ENCODE results near the gene CRHR2.

The CRHR2 gene

DNA sequence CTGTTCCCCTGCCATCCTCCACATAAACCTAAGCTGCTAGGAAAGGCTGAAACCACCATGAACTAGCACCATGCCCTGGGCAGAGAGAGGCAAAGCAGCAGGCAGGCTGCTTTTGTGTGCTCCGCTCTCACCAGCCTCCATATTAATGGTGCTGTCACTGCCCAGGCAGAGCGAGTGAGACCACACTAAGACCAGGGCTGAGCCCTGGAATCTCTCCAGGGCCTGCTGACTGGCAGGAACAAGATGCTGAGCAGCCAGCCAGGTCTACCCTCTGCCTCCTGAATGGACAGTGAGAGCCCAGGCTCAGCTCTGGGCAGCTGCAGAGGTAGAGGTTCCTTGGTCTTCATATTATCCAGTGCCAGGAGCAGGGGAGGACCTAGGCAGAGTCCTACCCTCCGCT lies 1.6 kb upstream of the CRHR2 start:
- 97% methylated on average over 3 of the region's 3 CpGs for WGBS (ENCODE audit: insufficient coverage)
- CTCF ChIA-PET, result interaction anchor here (0.9 to 5.0 kb wide), 8 partner anchors 8 to 61 kb away, joined by 3 to 40 read pairs (median 5); no protein-coding TSS in a partner anchor
- peaks cover 0 to 67% (median 27%) of the 10 kb centered on the region in 5 experiments for H3K27me3 ChIP-seq (replicated peaks in 2 of 5; ENCODE audit: control insufficient read depth in 4 of 5, insufficient read depth in 5 of 5, low read length in 4 of 5)
- no peak for DNase-seq
- H3K36me3 ChIP-seq (ENCODE audit: control insufficient read depth in 4 of 4, insufficient read depth in 4 of 4, low read length in 3 of 4), result no peaks in the 10 kb centered on the region
- H3K4me1 ChIP-seq (ENCODE audit: control extremely low read depth in 1 of 4, control insufficient read depth in 4 of 4, insufficient read depth in 4 of 4, low read length in 3 of 4), result peaks cover 0 to 17% (median 16%) of the 10 kb centered on the region in 4 experiments
- no peaks in the 10 kb centered on the region for H3K9me3 ChIP-seq (ENCODE audit: control extremely low read depth in 1 of 5, control insufficient read depth in 4 of 5, insufficient read depth in 2 of 5, low read depth in 1 of 5, low read length in 4 of 5)
- H3K4me3 ChIP-seq (ENCODE audit: control insufficient read depth in 1 of 7, extremely low read depth in 1 of 7, insufficient read depth in 4 of 7, low read depth in 2 of 7, low read length in 6 of 7), result no peak overlapping the region
- H3K27ac ChIP-seq (ENCODE audit: insufficient read depth in 1 of 2, low read depth in 1 of 2, low read length in 2 of 2, poor library complexity in 1 of 2, severe bottlenecking in 2 of 2), result no peak overlapping the region
- POLR2A ChIA-PET, result no interaction called here

DNA sequence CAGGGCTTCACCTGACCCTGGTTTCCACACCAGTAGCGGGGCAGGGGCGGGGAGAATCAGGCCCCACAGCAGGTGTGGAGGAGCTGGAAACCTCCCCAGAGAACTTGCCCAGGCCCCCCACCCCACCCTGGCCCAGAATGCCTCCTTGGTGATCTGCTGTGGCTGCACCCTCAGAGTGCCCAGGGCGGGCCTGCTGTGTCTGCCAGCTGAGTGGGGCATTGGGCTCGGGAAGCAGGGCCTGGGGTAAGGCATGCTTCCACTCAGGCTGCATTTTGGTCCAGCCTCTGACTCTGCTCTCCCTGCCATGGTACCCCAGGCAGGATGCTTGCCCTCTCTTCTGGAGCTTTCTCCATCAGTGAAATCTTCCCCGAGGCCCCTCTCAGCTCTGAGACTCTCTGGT lies 1.1 kb upstream of the CRHR2 start:
- Histone ChIP-seq H3K4me3 (ENCODE audit: control insufficient read depth in 1 of 7, extremely low read depth in 1 of 7, insufficient read depth in 4 of 7, low read depth in 2 of 7, low read length in 6 of 7) (no peak overlapping the region), H3K4me1 (ENCODE audit: control extremely low read depth in 1 of 4, control insufficient read depth in 4 of 4, insufficient read depth in 4 of 4, low read length in 3 of 4) (peaks cover 0 to 18% (median 17%) of the 10 kb centered on the region in 4 experiments), H3K36me3 (ENCODE audit: control insufficient read depth in 4 of 4, insufficient read depth in 4 of 4, low read length in 3 of 4) (no peaks in the 10 kb centered on the region), H3K27me3 (replicated peaks in 2 of 5; ENCODE audit: control insufficient read depth in 4 of 5, insufficient read depth in 5 of 5, low read length in 4 of 5) (peaks cover 0 to 73% (median 27%) of the 10 kb centered on the region in 5 experiments), H3K9me3 (ENCODE audit: control extremely low read depth in 1 of 5, control insufficient read depth in 4 of 5, insufficient read depth in 2 of 5, low read depth in 1 of 5, low read length in 4 of 5) (no peaks in the 10 kb centered on the region), H3K27ac (ENCODE audit: insufficient read depth in 1 of 2, low read depth in 1 of 2, low read length in 2 of 2, poor library complexity in 1 of 2, severe bottlenecking in 2 of 2) (no peak overlapping the region)
- POLR2A ChIA-PET, result no interaction called here
- 98% methylated on average over 5 of the region's 5 CpGs for WGBS (ENCODE audit: insufficient coverage)
- CTCF ChIA-PET, result interaction anchor here (0.8 to 5.0 kb wide), 9 partner anchors 9 to 62 kb away, joined by 3 to 40 read pairs (median 6); no protein-coding TSS in a partner anchor
- DNase-seq, result no peak

DNA sequence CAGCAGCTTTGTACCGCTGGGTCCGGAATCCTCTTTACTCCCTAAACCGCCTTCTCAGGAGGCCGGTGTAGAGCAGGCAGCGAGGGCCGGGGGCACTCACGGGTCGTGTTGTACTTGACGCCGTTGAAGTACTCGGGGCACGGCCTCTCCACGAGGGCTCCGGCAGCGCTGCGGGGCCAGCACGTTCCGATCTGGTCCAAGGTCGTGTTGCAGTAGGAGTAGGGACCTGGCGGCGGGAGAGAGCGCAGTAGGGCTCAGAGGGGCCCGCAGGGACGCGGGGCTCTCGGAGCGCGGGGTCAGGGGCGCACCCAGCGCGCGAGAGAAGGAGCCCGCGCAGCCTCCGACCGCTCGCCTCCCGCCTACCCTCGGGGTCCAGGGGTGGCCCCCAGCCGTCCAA lies 443 bp downstream of the CRHR2 start:
- H3K9me3 ChIP-seq (ENCODE audit: control extremely low read depth in 1 of 5, control insufficient read depth in 4 of 5, insufficient read depth in 2 of 5, low read depth in 1 of 5, low read length in 4 of 5), result no peaks in the 10 kb centered on the region
- under 1% methylated on average over 35 of the region's 40 CpGs for WGBS (ENCODE audit: insufficient coverage)
- peaks cover 0 to 85% (median 30%) of the 10 kb centered on the region in 5 experiments for H3K27me3 ChIP-seq (replicated peaks in 2 of 5; ENCODE audit: control insufficient read depth in 4 of 5, insufficient read depth in 5 of 5, low read length in 4 of 5)
- ChIA-PET POLR2A (no interaction called here), CTCF (interaction anchor here (0.7 to 5.0 kb wide), 9 partner anchors 8 to 160 kb away, joined by 3 to 40 read pairs (median 4); no protein-coding TSS in a partner anchor)
- peaks cover 0 to 18% (median 14%) of the 10 kb centered on the region in 4 experiments for H3K4me1 ChIP-seq (ENCODE audit: control extremely low read depth in 1 of 4, control insufficient read depth in 4 of 4, insufficient read depth in 4 of 4, low read length in 3 of 4)
- H3K36me3 ChIP-seq (ENCODE audit: control insufficient read depth in 4 of 4, insufficient read depth in 4 of 4, low read length in 3 of 4), result no peaks in the 10 kb centered on the region
- no peak overlapping the region for H3K27ac ChIP-seq (ENCODE audit: insufficient read depth in 1 of 2, low read depth in 1 of 2, low read length in 2 of 2, poor library complexity in 1 of 2, severe bottlenecking in 2 of 2)
- peak in 2 of 3 donors; percentile 14 to 26 for DNase-seq
- H3K4me3 ChIP-seq (ENCODE audit: control insufficient read depth in 1 of 7, extremely low read depth in 1 of 7, insufficient read depth in 4 of 7, low read depth in 2 of 7, low read length in 6 of 7), result peak overlapping the region; percentile 25 to 74 (median 52)

DNA sequence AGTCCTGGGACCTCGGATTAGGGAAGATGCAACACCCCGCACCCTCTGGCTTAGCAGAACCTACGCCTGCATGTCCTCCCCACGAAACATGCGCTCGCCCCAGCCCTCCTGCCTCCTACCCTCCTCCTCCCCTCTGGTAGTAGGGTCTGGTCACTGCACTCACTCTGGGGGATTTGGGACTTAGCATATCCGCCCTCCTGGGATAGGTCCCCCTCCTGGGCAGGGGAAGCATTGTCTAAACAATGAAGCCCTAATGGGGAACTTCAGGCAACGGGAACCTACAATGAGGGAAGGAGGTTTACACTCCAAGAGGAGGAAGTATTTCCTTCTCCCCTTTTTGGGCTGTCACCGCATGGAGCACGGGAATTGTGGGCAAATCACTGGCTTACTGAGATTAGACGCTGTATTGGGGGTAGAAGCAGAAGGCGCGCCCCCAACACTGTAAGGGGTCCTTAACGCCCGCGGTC lies 892 bp downstream of the CRHR2 start:
- CTCF ChIA-PET, result interaction anchor here (0.9 to 5.0 kb wide), 5 partner anchors 7 to 59 kb away, joined by 3 to 40 read pairs (median 4); no protein-coding TSS in a partner anchor
- POLR2A ChIA-PET, result no interaction called here
- Histone ChIP-seq H3K36me3 (ENCODE audit: control insufficient read depth in 4 of 4, insufficient read depth in 4 of 4, low read length in 3 of 4) (no peaks in the 10 kb centered on the region), H3K27ac (ENCODE audit: insufficient read depth in 1 of 2, low read depth in 1 of 2, low read length in 2 of 2, poor library complexity in 1 of 2, severe bottlenecking in 2 of 2) (no peak overlapping the region), H3K9me3 (ENCODE audit: control extremely low read depth in 1 of 5, control insufficient read depth in 4 of 5, insufficient read depth in 2 of 5, low read depth in 1 of 5, low read length in 4 of 5) (no peaks in the 10 kb centered on the region), H3K4me1 (ENCODE audit: control extremely low read depth in 1 of 4, control insufficient read depth in 4 of 4, insufficient read depth in 4 of 4, low read length in 3 of 4) (peaks cover 0 to 18% (median 14%) of the 10 kb centered on the region in 4 experiments), H3K4me3 (ENCODE audit: control insufficient read depth in 1 of 7, extremely low read depth in 1 of 7, insufficient read depth in 4 of 7, low read depth in 2 of 7, low read length in 6 of 7) (peak overlapping the region in 4 of 7 experiments; percentile 52 to 74 (median 67)), H3K27me3 (replicated peaks in 2 of 5; ENCODE audit: control insufficient read depth in 4 of 5, insufficient read depth in 5 of 5, low read length in 4 of 5) (peaks cover 0 to 89% (median 33%) of the 10 kb centered on the region in 5 experiments)
- DNase-seq, result peak in 2 of 3 donors; percentile 33 to 47
- WGBS (ENCODE audit: insufficient coverage), result 14% methylated on average over 12 of the region's 16 CpGs

DNA sequence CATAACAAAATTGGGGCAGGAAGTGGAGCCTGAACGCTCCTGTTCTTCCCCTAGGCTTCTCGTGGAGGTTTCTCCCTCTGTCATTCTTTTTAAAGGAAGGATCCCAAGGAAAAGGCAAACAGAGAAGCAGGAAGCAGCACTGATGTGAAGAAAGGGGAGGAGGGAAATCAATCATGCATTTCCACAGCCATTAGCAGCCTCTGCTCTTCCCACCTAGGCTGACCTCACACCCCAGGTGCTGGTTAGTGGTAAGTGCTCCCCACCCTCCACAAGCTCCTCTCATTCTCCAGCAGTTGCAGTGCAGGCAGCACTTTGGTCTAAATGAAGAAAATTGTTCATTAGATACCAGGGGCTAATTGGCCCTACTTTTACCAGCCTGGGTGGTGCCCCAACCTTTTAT lies 2.6 kb downstream of the CRHR2 start:
- peaks cover 0 to 89% (median 32%) of the 10 kb centered on the region in 5 experiments for H3K27me3 ChIP-seq (replicated peaks in 2 of 5; ENCODE audit: control insufficient read depth in 4 of 5, insufficient read depth in 5 of 5, low read length in 4 of 5)
- ChIA-PET POLR2A (no interaction called here), CTCF (interaction anchor here (1.1 to 2.4 kb wide), 5 partner anchors 9 to 62 kb away, joined by 3 to 13 read pairs (median 3); no protein-coding TSS in a partner anchor)
- WGBS (ENCODE audit: insufficient coverage), result 7% methylated on average over 2 of the region's 2 CpGs
- no peaks in the 10 kb centered on the region for H3K9me3 ChIP-seq (ENCODE audit: control extremely low read depth in 1 of 5, control insufficient read depth in 4 of 5, insufficient read depth in 2 of 5, low read depth in 1 of 5, low read length in 4 of 5)
- H3K4me1 ChIP-seq (ENCODE audit: control extremely low read depth in 1 of 4, control insufficient read depth in 4 of 4, insufficient read depth in 4 of 4, low read length in 3 of 4), result peaks cover 0 to 18% (median 14%) of the 10 kb centered on the region in 4 experiments
- H3K4me3 ChIP-seq (ENCODE audit: control insufficient read depth in 1 of 7, extremely low read depth in 1 of 7, insufficient read depth in 4 of 7, low read depth in 2 of 7, low read length in 6 of 7), result no peak overlapping the region
- no peak for DNase-seq
- no peaks in the 10 kb centered on the region for H3K36me3 ChIP-seq (ENCODE audit: control insufficient read depth in 4 of 4, insufficient read depth in 4 of 4, low read length in 3 of 4)
- no peak overlapping the region for H3K27ac ChIP-seq (ENCODE audit: insufficient read depth in 1 of 2, low read depth in 1 of 2, low read length in 2 of 2, poor library complexity in 1 of 2, severe bottlenecking in 2 of 2)

DNA sequence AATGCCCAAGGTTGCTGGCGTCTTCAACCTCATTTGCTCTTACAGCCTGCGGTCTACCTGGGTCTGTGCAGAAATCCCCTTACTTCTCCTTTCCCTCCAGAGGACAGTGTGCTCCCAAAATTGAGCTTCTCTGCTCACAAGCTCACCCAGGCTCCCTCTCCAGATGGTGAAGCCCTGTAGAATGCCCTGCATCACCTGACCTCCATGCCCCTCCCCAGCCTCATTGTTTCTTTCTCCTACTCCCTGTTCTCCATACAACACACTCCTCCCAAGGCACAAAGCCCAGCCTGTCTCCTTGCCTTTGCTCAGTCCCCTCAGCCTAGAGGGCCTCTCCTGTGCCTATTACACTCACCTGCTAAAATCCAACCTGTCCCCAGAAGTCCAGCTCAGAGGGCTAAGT lies 3.5 kb downstream of the CRHR2 start:
- Histone ChIP-seq H3K27me3 (replicated peaks in 2 of 5; ENCODE audit: control insufficient read depth in 4 of 5, insufficient read depth in 5 of 5, low read length in 4 of 5) (peaks cover 0 to 81% (median 26%) of the 10 kb centered on the region in 5 experiments), H3K36me3 (ENCODE audit: control insufficient read depth in 4 of 4, insufficient read depth in 4 of 4, low read length in 3 of 4) (no peaks in the 10 kb centered on the region), H3K27ac (ENCODE audit: insufficient read depth in 1 of 2, low read depth in 1 of 2, low read length in 2 of 2, poor library complexity in 1 of 2, severe bottlenecking in 2 of 2) (no peak overlapping the region), H3K9me3 (ENCODE audit: control extremely low read depth in 1 of 5, control insufficient read depth in 4 of 5, insufficient read depth in 2 of 5, low read depth in 1 of 5, low read length in 4 of 5) (no peaks in the 10 kb centered on the region), H3K4me3 (ENCODE audit: control insufficient read depth in 1 of 7, extremely low read depth in 1 of 7, insufficient read depth in 4 of 7, low read depth in 2 of 7, low read length in 6 of 7) (no peak overlapping the region), H3K4me1 (ENCODE audit: control extremely low read depth in 1 of 4, control insufficient read depth in 4 of 4, insufficient read depth in 4 of 4, low read length in 3 of 4) (peaks cover 0 to 18% (median 14%) of the 10 kb centered on the region in 4 experiments)
- peak in 1 of 3 donors; percentile 19 for DNase-seq
- ChIA-PET POLR2A (no interaction called here), CTCF (interaction anchor here (1.0 to 2.4 kb wide), 6 partner anchors 8 to 63 kb away, joined by 3 to 13 read pairs (median 3); no protein-coding TSS in a partner anchor)
- 77% methylated on average over 2 of the region's 2 CpGs for WGBS (ENCODE audit: insufficient coverage)

DNA sequence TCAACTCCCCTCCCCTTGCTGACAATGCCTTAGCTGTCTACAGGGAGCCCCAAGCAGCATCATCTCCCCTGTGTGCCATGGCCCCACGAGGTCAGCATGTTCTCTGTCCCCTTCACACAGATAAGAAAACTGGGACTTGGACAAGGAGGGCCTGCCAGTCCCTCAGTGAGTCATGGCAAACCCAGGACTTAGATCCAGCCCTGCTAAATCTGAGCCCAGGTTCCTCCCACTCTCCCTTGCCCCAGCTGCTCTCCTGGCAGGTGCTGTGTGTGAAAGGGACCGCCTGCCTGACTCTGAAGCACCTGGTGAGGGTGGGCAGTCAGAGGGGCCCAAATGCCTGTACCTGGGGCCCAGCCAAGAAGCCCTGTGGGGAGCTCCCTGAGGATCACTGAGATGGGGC lies 7.4 kb downstream of the CRHR2 start:
- Histone ChIP-seq H3K36me3 (ENCODE audit: control insufficient read depth in 4 of 4, insufficient read depth in 4 of 4, low read length in 3 of 4) (no peaks in the 10 kb centered on the region), H3K27me3 (replicated peaks in 2 of 5; ENCODE audit: control insufficient read depth in 4 of 5, insufficient read depth in 5 of 5, low read length in 4 of 5) (peaks cover 0 to 42% (median 21%) of the 10 kb centered on the region in 5 experiments), H3K4me3 (ENCODE audit: control insufficient read depth in 1 of 7, extremely low read depth in 1 of 7, insufficient read depth in 4 of 7, low read depth in 2 of 7, low read length in 6 of 7) (no peak overlapping the region), H3K27ac (ENCODE audit: insufficient read depth in 1 of 2, low read depth in 1 of 2, low read length in 2 of 2, poor library complexity in 1 of 2, severe bottlenecking in 2 of 2) (no peak overlapping the region), H3K4me1 (ENCODE audit: control extremely low read depth in 1 of 4, control insufficient read depth in 4 of 4, insufficient read depth in 4 of 4, low read length in 3 of 4) (peaks cover 0 to 2% (median 0%) of the 10 kb centered on the region in 4 experiments), H3K9me3 (ENCODE audit: control extremely low read depth in 1 of 5, control insufficient read depth in 4 of 5, insufficient read depth in 2 of 5, low read depth in 1 of 5, low read length in 4 of 5) (no peaks in the 10 kb centered on the region)
- ChIA-PET CTCF (interaction anchor here (2.0 kb wide), 1 partner anchor 7 kb away, joined by 10 read pairs; the partner anchor contains the start of gene CRHR2), POLR2A (no interaction called here)
- no peak for DNase-seq
- WGBS (ENCODE audit: insufficient coverage), result 41% methylated on average over 2 of the region's 2 CpGs
